Activated T-cell treated with anti-CD3 and anti-CD28 coated beads, Interleukin-2, amount 50 U/mL, for 24 hours (primary cell): ENCODE measurements around the gene WDR19.
"Not testable (repeated sequence)": the region's sequence is repeated elsewhere in the genome, so short reads cannot be mapped to it uniquely, and the experiment has no call there.

Source experiments
- DNase-seq: peaks from one replicate; pipeline ENCODE4 v3.0.0-alpha.2; 2020
- H3K27ac Mint-ChIP-seq: 2 replicates; pipeline ENCODE4 v1.8.0; 2020; ENCODE audit warnings: mild to moderate bottlenecking, mixed read lengths
- H3K27me3 Mint-ChIP-seq: 2 replicates; pipeline ENCODE4 v1.8.0; 2020; ENCODE audit warnings: mixed read lengths
- H3K36me3 Mint-ChIP-seq: 2 replicates; pipeline ENCODE4 v1.8.0; 2020; ENCODE audit warnings: low read depth, mixed read lengths
- H3K4me1 Mint-ChIP-seq: 2 replicates; pipeline ENCODE4 v1.8.0; 2020; ENCODE audit warnings: low read depth, mixed read lengths
- H3K4me3 Mint-ChIP-seq: 2 replicates; pipeline ENCODE4 v1.8.0; 2020; ENCODE audit warnings: mild to moderate bottlenecking, moderate library complexity, mixed read lengths
- H3K9me3 Mint-ChIP-seq: 2 replicates; pipeline ENCODE4 v1.8.0; 2020; ENCODE audit warnings: mixed read lengths

WDR19 gene

DNA sequence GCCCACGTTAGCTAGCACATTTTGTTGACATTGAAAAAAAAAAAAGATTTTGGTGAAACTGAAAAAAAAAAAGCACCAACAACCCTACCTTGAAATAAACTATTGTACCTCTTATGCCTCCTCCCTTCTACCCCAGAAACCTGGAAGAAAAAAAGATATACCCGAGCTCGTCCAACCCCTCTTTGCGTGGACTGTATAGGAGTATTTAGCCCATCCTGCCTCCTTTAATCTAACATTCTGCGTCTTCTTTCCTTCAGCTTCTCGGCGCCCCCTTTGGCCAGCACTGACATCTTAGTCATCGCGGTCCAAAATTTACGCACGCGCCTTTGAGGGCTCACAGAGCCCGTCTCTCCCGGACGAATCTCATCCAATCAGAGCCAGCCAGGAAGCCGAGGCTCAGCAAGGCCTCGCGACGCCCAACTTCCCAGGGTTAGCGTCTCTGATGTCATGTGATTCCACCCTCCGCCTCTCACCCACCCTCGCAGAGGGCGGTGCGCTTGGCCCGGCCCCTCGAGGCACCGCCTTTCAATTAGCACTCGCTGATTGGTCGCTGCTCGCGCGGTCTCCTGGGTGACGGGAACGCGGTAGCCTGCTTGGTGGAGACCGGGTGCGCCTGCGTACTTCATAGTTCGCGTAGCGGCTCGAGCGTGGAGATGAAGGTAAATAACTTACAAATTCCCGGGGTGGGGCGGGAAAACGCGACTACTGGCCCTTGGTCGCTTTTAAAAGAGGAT, at the start of gene WDR19:
Gene WDR19 (plus strand): TSS at position 625 of the 734 bp plus-strand sequence. CDS start 29 bp downstream, at position 654.
- DNase-seq: peak; percentile 98
- Mint-ChIP-seq H3K9me3 (no peaks in the 10 kb centered on the region), H3K27ac (no peak within 1 kb of the TSS), H3K4me3 (no peak within 1 kb of the TSS), H3K27me3 (peaks cover 4% of the 10 kb centered on the region), H3K4me1 (peaks cover 7% of the 10 kb centered on the region), H3K36me3 (peaks cover 7% of the 10 kb centered on the region)

DNA sequence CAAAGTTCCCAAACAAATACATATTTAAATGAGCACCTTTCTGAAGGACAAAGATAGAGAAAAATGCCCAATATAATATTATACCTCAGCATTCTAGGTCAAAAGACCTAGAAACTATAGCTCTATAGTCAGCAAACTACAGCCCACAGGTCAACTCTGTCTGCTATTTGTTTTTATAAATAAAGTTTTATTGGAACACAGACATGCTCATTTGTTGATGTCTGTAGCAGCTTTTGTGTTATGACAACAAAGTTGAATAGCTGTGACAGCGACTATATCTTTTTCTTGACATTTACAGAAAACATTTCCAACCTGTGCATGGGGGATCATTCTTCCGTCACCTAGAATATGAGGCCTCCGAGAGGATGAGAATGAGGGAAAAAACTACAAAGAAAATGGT, 48.7 kb upstream of the WDR19 start:
- H3K27me3 Mint-ChIP-seq: no peaks in the 10 kb centered on the region
- peaks cover 10% of the 10 kb centered on the region for H3K4me1 Mint-ChIP-seq
- no peak for DNase-seq
- no peak overlapping the region for H3K4me3 Mint-ChIP-seq
- peaks cover 4% of the 10 kb centered on the region for H3K36me3 Mint-ChIP-seq
- H3K9me3 Mint-ChIP-seq: no peaks in the 10 kb centered on the region
- H3K27ac Mint-ChIP-seq: no peak overlapping the region

- Mint-ChIP-seq H3K27me3 (no peaks in the 10 kb centered on the region), H3K9me3 (no peaks in the 10 kb centered on the region), H3K4me1 (peaks cover 10% of the 10 kb centered on the region), H3K36me3 (peaks cover 1% of the 10 kb centered on the region), H3K4me3 (no peak overlapping the region), H3K27ac (no peak overlapping the region)
- no peak for DNase-seq
Measured at GRCh38 chr4:39134683-39135306, 47.5 kb upstream of the WDR19 start.

DNA sequence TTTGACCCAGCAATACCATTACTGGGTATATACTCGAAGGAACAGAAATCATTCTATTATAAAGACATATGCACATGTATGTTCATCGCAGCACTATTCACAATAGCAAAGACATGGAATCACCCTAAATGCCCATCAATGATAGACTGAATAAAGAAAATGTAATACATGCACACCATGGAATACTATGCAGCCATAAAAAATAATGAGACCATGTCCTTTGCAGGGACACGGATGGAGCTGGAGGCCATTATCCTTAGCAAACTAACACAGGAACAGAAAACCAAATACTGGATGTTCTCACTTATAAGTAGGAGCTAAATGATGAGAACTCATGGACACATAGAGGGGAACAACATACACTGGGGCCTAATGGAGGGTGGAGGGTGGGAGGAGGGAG, 44.1 kb upstream of the WDR19 start:
- not testable (repeated sequence) for DNase-seq, H3K36me3 Mint-ChIP-seq, H3K27me3 Mint-ChIP-seq, H3K9me3 Mint-ChIP-seq, H3K4me1 Mint-ChIP-seq, H3K4me3 Mint-ChIP-seq, H3K27ac Mint-ChIP-seq

DNA sequence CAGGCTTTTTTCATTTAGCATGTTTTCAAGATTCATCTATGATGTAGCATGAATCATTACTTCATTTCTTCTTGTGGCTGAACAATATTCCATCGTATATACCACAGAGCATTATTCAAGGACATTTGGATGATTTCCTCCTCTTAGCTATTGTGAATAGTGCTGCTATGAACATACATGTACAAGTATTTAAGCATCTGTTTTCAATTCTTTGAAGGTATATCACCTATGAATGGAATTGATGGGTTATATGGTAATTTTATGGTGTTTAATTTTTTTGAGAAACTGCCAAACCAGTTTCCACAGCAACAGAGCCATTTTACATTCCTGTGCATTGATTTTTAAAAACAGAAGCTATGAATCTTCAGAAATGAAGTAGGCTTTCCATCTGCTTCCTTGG, 36.1 kb upstream of the WDR19 start:
- H3K27ac Mint-ChIP-seq: no peak overlapping the region
- no peaks in the 10 kb centered on the region for H3K36me3 Mint-ChIP-seq
- H3K4me1 Mint-ChIP-seq: peaks cover 4% of the 10 kb centered on the region
- H3K27me3 Mint-ChIP-seq: no peaks in the 10 kb centered on the region
- H3K9me3 Mint-ChIP-seq: no peaks in the 10 kb centered on the region
- no peak for DNase-seq
- no peak overlapping the region for H3K4me3 Mint-ChIP-seq

DNA sequence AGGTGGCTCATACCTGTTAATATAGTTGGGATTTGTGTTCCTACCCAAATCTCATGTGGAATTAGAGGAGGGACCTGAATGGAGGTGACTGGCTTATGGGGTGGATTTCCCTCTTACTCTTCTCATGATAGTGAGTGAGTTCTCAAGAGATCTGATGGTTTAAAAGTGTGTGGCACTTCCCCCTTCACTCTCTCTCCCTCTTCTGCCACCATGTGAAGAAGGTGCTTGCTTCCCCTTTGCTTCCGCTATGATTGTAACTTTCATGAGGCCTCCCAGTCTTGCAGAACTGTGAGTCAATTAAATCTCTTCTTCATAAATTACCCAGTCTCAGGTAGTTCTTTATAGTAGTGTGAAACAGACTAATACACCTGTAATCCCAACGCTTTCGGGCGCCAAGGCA, 28.3 kb upstream of the WDR19 start:
- Mint-ChIP-seq H3K27me3 (no peaks in the 10 kb centered on the region), H3K27ac (no peak overlapping the region), H3K4me3 (no peak overlapping the region), H3K4me1 (peaks cover 3% of the 10 kb centered on the region), H3K9me3 (no peaks in the 10 kb centered on the region), H3K36me3 (no peaks in the 10 kb centered on the region)
- DNase-seq: no peak

DNA sequence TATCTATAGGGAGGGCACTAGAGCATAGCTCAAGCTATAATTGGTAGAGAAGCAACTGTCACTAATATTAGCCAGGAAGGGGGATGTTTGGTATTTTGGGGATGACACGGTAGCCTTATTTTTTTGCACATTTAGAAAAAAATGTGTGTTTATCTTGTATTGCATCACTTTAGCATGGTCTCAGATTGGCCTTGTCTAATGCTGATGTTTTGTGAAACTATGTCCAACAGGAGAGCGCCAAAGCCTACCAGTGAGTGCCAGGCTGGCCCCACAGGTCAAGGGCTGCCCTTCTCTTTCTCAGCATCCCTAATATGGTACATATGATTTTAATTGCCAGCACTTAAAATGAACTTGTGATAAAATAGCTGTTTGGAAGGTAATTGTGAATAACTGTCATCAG, 24.8 kb upstream of the WDR19 start:
- no peaks in the 10 kb centered on the region for H3K4me1 Mint-ChIP-seq
- H3K27me3 Mint-ChIP-seq: no peaks in the 10 kb centered on the region
- no peak for DNase-seq
- H3K4me3 Mint-ChIP-seq: no peak overlapping the region
- no peak overlapping the region for H3K27ac Mint-ChIP-seq
- no peaks in the 10 kb centered on the region for H3K36me3 Mint-ChIP-seq
- H3K9me3 Mint-ChIP-seq: no peaks in the 10 kb centered on the region

DNA sequence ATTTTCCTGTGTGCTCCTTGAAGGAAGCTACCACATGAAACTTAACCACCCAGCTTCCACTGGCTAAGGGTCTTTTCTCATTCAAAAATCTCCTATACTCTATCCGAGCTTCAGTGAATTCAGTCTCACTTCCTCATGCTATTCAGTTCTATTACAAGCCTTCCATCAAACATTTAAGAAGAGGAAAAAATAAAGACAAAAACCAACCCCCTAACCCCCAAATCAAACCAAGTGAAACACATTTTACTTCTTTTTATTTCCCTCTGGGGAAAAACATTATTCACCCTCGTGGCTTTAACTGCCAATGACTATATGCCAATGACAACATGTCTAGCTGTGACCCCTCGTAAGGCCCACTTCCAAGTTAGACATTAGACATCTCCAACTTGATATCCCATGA, 16.2 kb upstream of the WDR19 start:
- peaks cover 3% of the 10 kb centered on the region for H3K4me1 Mint-ChIP-seq
- H3K9me3 Mint-ChIP-seq: no peaks in the 10 kb centered on the region
- no peaks in the 10 kb centered on the region for H3K27me3 Mint-ChIP-seq
- no peak for DNase-seq
- H3K27ac Mint-ChIP-seq: no peak overlapping the region
- no peaks in the 10 kb centered on the region for H3K36me3 Mint-ChIP-seq
- H3K4me3 Mint-ChIP-seq: no peak overlapping the region

GRCh38 chr4:39166669-39167068, 15.7 kb upstream of the WDR19 start:
- no peak overlapping the region for H3K27ac Mint-ChIP-seq
- H3K27me3 Mint-ChIP-seq: no peaks in the 10 kb centered on the region
- no peak overlapping the region for H3K4me3 Mint-ChIP-seq
- H3K9me3 Mint-ChIP-seq: peaks cover 2% of the 10 kb centered on the region
- H3K4me1 Mint-ChIP-seq: peaks cover 3% of the 10 kb centered on the region
- DNase-seq: no peak
- no peaks in the 10 kb centered on the region for H3K36me3 Mint-ChIP-seq

DNA sequence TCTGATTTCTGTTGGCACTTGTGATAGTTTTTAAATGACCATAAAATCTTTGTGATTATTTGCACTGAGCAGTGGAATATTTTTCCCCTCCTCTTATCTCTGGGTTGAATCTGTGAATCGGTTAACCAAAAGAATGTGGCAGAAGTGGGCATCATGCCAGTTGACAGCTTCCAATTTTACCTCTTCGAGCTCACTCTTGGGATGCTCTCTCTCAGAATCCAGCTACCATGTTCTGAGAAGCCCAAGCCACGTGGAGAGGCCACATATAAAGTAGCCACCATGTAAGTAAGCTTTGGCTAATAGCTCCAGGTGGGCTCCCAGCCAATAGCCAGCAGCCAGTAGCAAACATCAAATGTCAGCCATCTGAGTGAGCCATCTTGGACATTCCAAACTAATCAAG, 12.9 kb upstream of the WDR19 start:
- peaks cover 3% of the 10 kb centered on the region for H3K4me1 Mint-ChIP-seq
- no peaks in the 10 kb centered on the region for H3K27me3 Mint-ChIP-seq
- no peak overlapping the region for H3K4me3 Mint-ChIP-seq
- H3K27ac Mint-ChIP-seq: no peak overlapping the region
- DNase-seq: no peak
- peaks cover 3% of the 10 kb centered on the region for H3K9me3 Mint-ChIP-seq
- no peaks in the 10 kb centered on the region for H3K36me3 Mint-ChIP-seq

DNA sequence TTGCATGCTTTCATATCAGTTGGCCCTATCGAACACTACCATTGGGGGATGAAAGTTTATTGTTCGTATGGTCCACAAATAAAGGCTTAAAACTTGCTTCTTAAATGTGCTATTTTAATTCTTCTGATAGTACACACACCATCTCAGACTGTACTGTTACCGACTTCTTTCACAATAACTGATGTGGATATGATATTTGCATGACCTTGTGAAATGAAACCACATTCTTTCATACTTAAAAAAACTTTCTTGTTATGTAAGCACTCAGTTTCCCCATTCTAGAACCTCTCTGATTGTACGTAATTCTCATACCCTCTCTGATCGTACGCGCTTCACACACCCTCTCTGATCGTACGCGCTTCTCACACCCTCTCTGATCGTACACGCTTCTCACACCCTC, 12.0 kb upstream of the WDR19 start:
- Mint-ChIP-seq H3K36me3 (no peaks in the 10 kb centered on the region), H3K27ac (no peak overlapping the region), H3K4me3 (no peak overlapping the region), H3K4me1 (peaks cover 3% of the 10 kb centered on the region), H3K27me3 (peaks cover 1% of the 10 kb centered on the region), H3K9me3 (peaks cover 3% of the 10 kb centered on the region)
- DNase-seq: no peak

DNA sequence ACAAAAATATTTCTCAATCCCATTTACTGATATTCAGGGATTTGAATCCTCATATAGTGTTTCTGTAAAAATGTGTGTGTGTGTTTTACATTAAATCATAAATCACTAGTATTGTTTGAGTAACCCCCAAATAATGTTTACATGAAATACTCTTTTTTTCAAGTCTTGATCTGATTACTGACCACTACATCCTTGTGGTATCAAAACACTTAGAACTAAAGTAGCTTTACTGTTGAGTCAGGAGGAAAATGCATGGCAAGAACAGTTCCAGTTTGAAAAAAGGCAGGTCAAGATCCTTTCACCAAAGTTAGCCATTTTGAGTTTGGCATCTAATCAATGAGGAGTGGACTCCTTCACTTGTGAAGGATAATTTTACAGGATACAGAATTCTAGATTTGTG, 3.6 kb upstream of the WDR19 start:
- no peak for DNase-seq
- no peaks in the 10 kb centered on the region for H3K9me3 Mint-ChIP-seq
- H3K4me1 Mint-ChIP-seq: peaks cover 6% of the 10 kb centered on the region

GRCh38 chr4:39179681-39180080, 2.6 kb upstream of the WDR19 start:
- Mint-ChIP-seq H3K36me3 (no peaks in the 10 kb centered on the region), H3K4me3 (no peak overlapping the region), H3K27ac (no peak overlapping the region), H3K9me3 (no peaks in the 10 kb centered on the region), H3K4me1 (peaks cover 7% of the 10 kb centered on the region), H3K27me3 (peaks cover 11% of the 10 kb centered on the region)
- no peak for DNase-seq

More for the DNA sequence above, 3.6 kb upstream of the WDR19 start:
- no peak overlapping the region for H3K27ac Mint-ChIP-seq
- no peaks in the 10 kb centered on the region for H3K36me3 Mint-ChIP-seq
- H3K27me3 Mint-ChIP-seq: peaks cover 11% of the 10 kb centered on the region
- H3K4me3 Mint-ChIP-seq: no peak overlapping the region

- H3K4me3 Mint-ChIP-seq, H3K4me1 Mint-ChIP-seq, H3K27ac Mint-ChIP-seq, DNase-seq, H3K27me3 Mint-ChIP-seq, H3K36me3 Mint-ChIP-seq, H3K9me3 Mint-ChIP-seq: not testable (repeated sequence)
Measured at GRCh38 chr4:39180629-39181028, 1.7 kb upstream of the WDR19 start.

- H3K36me3 Mint-ChIP-seq: peaks cover 5% of the 10 kb centered on the region
- peaks cover 7% of the 10 kb centered on the region for H3K4me1 Mint-ChIP-seq
- H3K9me3 Mint-ChIP-seq: no peaks in the 10 kb centered on the region
- peaks cover 4% of the 10 kb centered on the region for H3K27me3 Mint-ChIP-seq
- DNase-seq: no peak
- no peak overlapping the region for H3K4me3 Mint-ChIP-seq
- H3K27ac Mint-ChIP-seq: no peak overlapping the region
Measured at GRCh38 chr4:39181520-39181904, 817 bp upstream of the WDR19 start.
